HepG2 (cell line): Measurements from ENCODE around the gene PYGO2. TPM values are rescaled to one million over a fixed set of nuclear protein-coding genes. Genes with fewer than 3 reads are reported as not detected.

Experiments
- IRF2 ChIP-seq: IDR thresholded peaks from 2 replicates; pipeline ENCODE4 v1.6.1; 2018; ENCODE audit warnings: missing genetic modification reagents, missing compliant biosample characterization
- IRF9 ChIP-seq: sonication (generic); formaldehyde crosslinking; IDR thresholded peaks from 2 replicates; pipeline ENCODE4 v1.8.0; 2022; ENCODE audit warnings: missing genetic modification reagents, mild to moderate bottlenecking, borderline replicate concordance
- KLF15 ChIP-seq: sonication (generic); formaldehyde crosslinking; IDR thresholded peaks from 2 replicates; pipeline ENCODE4 v1.8.1; 2023; ENCODE audit warnings: borderline replicate concordance, mild to moderate bottlenecking, inconsistent platforms, missing genetic modification reagents, mixed read lengths
- PRDM15 ChIP-seq: sonication (generic); formaldehyde crosslinking; IDR thresholded peaks from 2 replicates; pipeline ENCODE4 v1.4.0; 2020; ENCODE audit warnings: missing genetic modification reagents
- RAD51 ChIP-seq: fragments of 450-650 bp; IDR thresholded peaks from 2 replicates; pipeline ENCODE4 v1.6.1; 2016; ENCODE audit warnings: borderline replicate concordance
- RFX3 ChIP-seq: IDR thresholded peaks from 2 replicates; pipeline ENCODE4 v1.6.1; 2016; ENCODE audit warnings: missing biosample characterization, missing genetic modification reagents
- TBP ChIP-seq: sonication (generic); formaldehyde crosslinking; IDR thresholded peaks from 2 replicates; pipeline ENCODE4 v1.5.0; 2020; ENCODE audit warnings: missing genetic modification reagents
- TRIM22 ChIP-seq: fragments of 450-650 bp; IDR thresholded peaks from 2 replicates; pipeline ENCODE4 v1.6.1; 2017
- ZBTB33 ChIP-seq: sonication (generic); formaldehyde crosslinking; IDR thresholded peaks from 2 replicates; pipeline ENCODE4 v1.4.0; 2020; ENCODE audit warnings: missing genetic modification reagents
- ZNF281 ChIP-seq: sonication (generic); formaldehyde crosslinking; IDR thresholded peaks from 2 replicates; pipeline ENCODE4 v1.4.0; 2020; ENCODE audit warnings: missing genetic modification reagents, borderline replicate concordance
- polyA plus RNA-seq, 8 experiments: library from polyadenylated mRNA; depleted of rRNA in 3 of 8; stranded (reverse) in 7 of 8; unstranded in 1 of 8; fragments of >200 nt; fragmentation: Illumina TruSeq in 4 of 8; extraction: Trizol in 4 of 8; gene quantifications; 2 replicates each; pipeline versions ENCODE4 v1.2.1 to v1.2.3, GENCODE V29; 2011 to 2016; ENCODE audit warnings: low read depth in 4 of 8, missing spikeins in 1 of 8, mixed read lengths in 1 of 8; ENCODE audit not compliant: insufficient read depth in 1 of 8
- total RNA-seq, 5 experiments: library from RNA; depleted of rRNA; stranded (reverse); fragments of >200 nt; fragmentation: Illumina TruSeq; extraction: Trizol; gene quantifications; 2 replicates each; pipeline ENCODE4 v1.2.3, GENCODE V29; 2016; ENCODE audit warnings: low read depth in 1 of 5

The PYGO2 gene
- total and polyA plus RNA-seq, 2 of the 13 experiments (the other 11 are each of a cell fraction or from before 2014, with no cell fraction given): 20.3 to 21.8 TPM

- TF ChIP-seq IRF9 (CRISPR knock-in tag): no peak
- no peak for TF ChIP-seq RAD51
- no peak for TF ChIP-seq TBP (CRISPR knock-in tag)
- TF ChIP-seq ZBTB33 (CRISPR knock-in tag): peak; percentile 49
- no peak for TF ChIP-seq IRF2 (CRISPR knock-in tag)
- no peak for TF ChIP-seq RFX3 (CRISPR knock-in tag)
- TF ChIP-seq PRDM15 (CRISPR knock-in tag): peak; percentile 94
- peak; percentile 46; the same call in 1 of the 2 replicates for TF ChIP-seq ZNF281 (CRISPR knock-in tag)
- TF ChIP-seq KLF15 (CRISPR knock-in tag): no peak
- no peak for TF ChIP-seq TRIM22
Measured at GRCh38 chr1:154999571-155000410, 38.2 kb upstream of the PYGO2 start (continued).
